ENCODE measurements around the gene AGMO.

- TF ChIP-seq CTCF (IDR thresholded peaks at IDR 0.05; ENCODE audit: low read length): no peak
- TF ChIP-seq EZH2 (optimal IDR thresholded peaks at IDR 0.05; ENCODE audit: low read depth, low read length): no peak
- TF ChIP-seq EZH2phosphoT487 (IDR thresholded peaks at IDR 0.05; ENCODE audit: low read length): no peak
Measured at GRCh38 chr7:15400440-15400839, 161.4 kb downstream of the AGMO start.
